ENCODE measurements around the gene PCED1B.

DNA sequence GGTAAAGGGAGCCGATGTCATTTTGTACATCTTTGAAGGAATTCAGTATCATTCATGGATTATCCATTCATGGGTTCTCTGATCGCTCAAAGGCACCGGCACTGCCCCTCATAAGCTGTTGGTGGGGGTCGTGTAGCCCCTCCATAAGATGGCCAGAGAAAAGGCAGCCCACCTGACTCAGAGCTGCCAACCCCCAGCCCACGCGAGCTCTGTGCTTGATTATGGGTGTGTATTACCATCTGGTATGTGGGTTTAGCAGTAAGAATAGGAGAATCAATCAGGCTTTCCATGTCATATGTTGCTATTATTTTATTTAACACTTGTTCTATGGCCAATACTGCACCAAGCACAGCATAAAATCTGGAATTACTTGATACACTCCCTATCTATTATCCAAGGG, 32.4 kb downstream of the PCED1B start:
- TF ChIP-seq, protein P1, sequence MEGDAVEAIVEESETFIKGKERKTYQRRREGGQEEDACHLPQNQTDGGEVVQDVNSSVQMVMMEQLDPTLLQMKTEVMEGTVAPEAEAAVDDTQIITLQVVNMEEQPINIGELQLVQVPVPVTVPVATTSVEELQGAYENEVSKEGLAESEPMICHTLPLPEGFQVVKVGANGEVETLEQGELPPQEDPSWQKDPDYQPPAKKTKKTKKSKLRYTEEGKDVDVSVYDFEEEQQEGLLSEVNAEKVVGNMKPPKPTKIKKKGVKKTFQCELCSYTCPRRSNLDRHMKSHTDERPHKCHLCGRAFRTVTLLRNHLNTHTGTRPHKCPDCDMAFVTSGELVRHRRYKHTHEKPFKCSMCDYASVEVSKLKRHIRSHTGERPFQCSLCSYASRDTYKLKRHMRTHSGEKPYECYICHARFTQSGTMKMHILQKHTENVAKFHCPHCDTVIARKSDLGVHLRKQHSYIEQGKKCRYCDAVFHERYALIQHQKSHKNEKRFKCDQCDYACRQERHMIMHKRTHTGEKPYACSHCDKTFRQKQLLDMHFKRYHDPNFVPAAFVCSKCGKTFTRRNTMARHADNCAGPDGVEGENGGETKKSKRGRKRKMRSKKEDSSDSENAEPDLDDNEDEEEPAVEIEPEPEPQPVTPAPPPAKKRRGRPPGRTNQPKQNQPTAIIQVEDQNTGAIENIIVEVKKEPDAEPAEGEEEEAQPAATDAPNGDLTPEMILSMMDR (IDR thresholded peaks at IDR 0.05; ENCODE audit: low read depth, low read length): no peak
- no peak for TF ChIP-seq POLR2A (IDR thresholded peaks at IDR 0.05; ENCODE audit: extremely low read depth, insufficient read length)
- TF ChIP-seq, protein P2, sequence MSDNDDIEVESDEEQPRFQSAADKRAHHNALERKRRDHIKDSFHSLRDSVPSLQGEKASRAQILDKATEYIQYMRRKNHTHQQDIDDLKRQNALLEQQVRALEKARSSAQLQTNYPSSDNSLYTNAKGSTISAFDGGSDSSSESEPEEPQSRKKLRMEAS (IDR thresholded peaks at IDR 0.05; ENCODE audit: low read depth, low read length): no peak
